ENCODE results near the gene BAIAP2. TPM values are rescaled to one million over a fixed set of nuclear protein-coding genes. Genes with fewer than 3 reads are reported as not detected.
A peak's percentile ranks its signal among the peaks of the same experiment; 100 is the strongest.

Gene BAIAP2
- total and polyA plus RNA-seq, 2 of the 13 experiments (the other 11 are each of a cell fraction or from before 2014, with no cell fraction given): 22.5 to 24.0 TPM

DNA sequence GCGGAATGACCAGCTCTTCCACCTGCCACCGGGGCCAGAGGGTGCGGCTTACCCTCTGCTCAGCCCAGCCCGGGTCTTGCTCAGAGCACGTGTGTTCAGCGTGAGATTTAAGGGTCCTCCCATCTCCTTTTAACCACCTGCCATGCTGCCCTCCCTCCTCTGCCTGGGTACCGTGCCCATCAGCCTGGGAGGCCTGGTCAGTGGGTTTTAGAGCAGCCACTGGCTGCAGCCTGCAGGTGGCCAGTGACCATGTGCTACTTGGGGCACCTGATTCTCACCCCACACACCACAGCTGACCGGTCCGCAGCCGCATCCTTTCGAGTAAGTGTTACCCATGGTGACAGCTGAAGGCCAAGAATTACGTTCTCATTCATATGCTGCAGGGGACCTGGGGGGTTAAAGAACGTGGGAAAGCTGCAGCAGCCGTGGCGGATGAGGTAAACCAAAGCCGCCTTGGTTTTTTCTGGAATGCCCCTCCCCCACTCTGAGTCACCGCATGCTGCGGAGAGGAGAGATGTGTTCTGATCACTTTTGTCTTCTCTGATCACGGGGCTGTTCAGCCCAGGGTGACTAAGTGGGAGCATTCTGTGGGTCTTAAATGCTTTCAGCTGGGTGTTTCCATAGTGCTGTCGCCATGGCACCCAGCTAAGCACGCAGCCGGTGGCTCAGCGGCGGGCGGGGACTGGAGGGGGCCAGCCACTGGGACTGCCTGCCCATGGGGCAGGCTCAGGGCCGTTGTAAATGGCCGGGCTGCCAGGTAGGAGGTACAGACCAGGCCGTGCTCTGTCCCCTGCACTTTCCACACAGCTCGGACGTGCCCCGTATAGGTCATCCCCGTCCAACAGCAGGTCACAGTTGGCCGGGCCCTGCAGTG is 59.8 kb downstream of the BAIAP2 start (continued):
- 0 out of 2 replicates have a peak, but pooled peaks have one; percentile 1 for TF ChIP-seq ZFX (CRISPR knock-in tag; IDR thresholded peaks at IDR 0.05; ENCODE audit: low read depth)
- peak; percentile 49; the same call in 1 of the 2 replicates for TF ChIP-seq SAP130 (CRISPR knock-in tag; IDR thresholded peaks at IDR 0.05; ENCODE audit: low read depth)
- TF ChIP-seq AFF4 (CRISPR knock-in tag; IDR thresholded peaks at IDR 0.05): no peak
- TF ChIP-seq POLR2A (IDR thresholded peaks at IDR 0.05; ENCODE audit: insufficient read depth in 1 of 2, low read depth in 2 of 2, low read length in 2 of 2): peak in 1 of 2 experiments; percentile 45; a peak in 2 of 4 replicates
- TF ChIP-seq BHLHE40 (IDR thresholded peaks at IDR 0.05; ENCODE audit: low read length): peak; percentile 53
- no peak for TF ChIP-seq ZSCAN12 (CRISPR knock-in tag; IDR thresholded peaks at IDR 0.05)
- peak; percentile 28; the same call in 1 of the 2 replicates for TF ChIP-seq SOX5 (CRISPR knock-in tag; IDR thresholded peaks at IDR 0.05; ENCODE audit: borderline replicate concordance)

GRCh38 chr17:81095383-81095762 is 60.4 kb downstream of the BAIAP2 start:
- no TSS peak for BruUV-seq (replicated peaks)
- Histone ChIP-seq H3K9ac (ENCODE audit: insufficient read depth, low read depth, low read length) (peak overlapping the region; percentile 56; the same call in 1 of the 2 replicates), H3K36me3 (replicated peaks in 1 of 2; ENCODE audit: control insufficient read depth in 1 of 2, insufficient read depth in 2 of 2, low read length in 2 of 2) (0 out of 5 replicates have a peak, but pooled peaks cover 0 to 4% of the 10 kb centered on the region in 2 experiments), H3K79me2 (ENCODE audit: insufficient read depth, low read length) (no peaks in the 10 kb centered on the region), H4K20me1 (ENCODE audit: insufficient read depth, low read length) (no peaks in the 10 kb centered on the region), H3K4me2 (ENCODE audit: low read depth, low read length) (peak overlapping the region; percentile 48), H3K4me1 (ENCODE audit: insufficient read depth, low read length) (peaks cover 47% of the 10 kb centered on the region), H3K27me3 (ENCODE audit: control insufficient read depth in 1 of 2, insufficient read depth in 2 of 2, low read length in 2 of 2) (no peaks in the 10 kb centered on the region), H3K4me3 (replicated peaks in 1 of 3; ENCODE audit: insufficient read depth in 1 of 3, low read depth in 2 of 3, low read length in 3 of 3) (peak overlapping the region in 1 of 3 experiments; percentile 15; a peak in 1 of 6 replicates), H3K9me3 (ENCODE audit: low read length) (no peaks in the 10 kb centered on the region), H3K27ac (ENCODE audit: extremely low read length, insufficient read depth, low read length) (peak overlapping the region; percentile 33), H2AFZ (ENCODE audit: low read length) (no peak overlapping the region)
- in situ Hi-C loops (cut with HindIII; ENCODE audit: extremely low pct_ligation_motif_present, low pct_unique_long_range_greater_than_20kb): loop anchor here (5.0 kb wide), 1 partner anchor 108 kb away; no protein-coding TSS in a partner anchor
- WGBS (ENCODE audit: low lambda C conversion rate): 78% methylated on average over 12 of the region's 13 CpGs
- ChIA-PET POLR2A (interaction anchor here (0.9 to 2.4 kb wide), 8 partner anchors 12 to 106 kb away, joined by 3 to 19 read pairs (median 4); partner anchors contain the start of gene CHMP6), CTCF (ENCODE audit: low intra/inter-chr PET ratio, low total read pairs) (no interaction called here)
- no peak for ATAC-seq
- peak; percentile 72 for TF ChIP-seq BCL6 (CRISPR knock-in tag; IDR thresholded peaks at IDR 0.05)
- TF ChIP-seq ZNF687 (CRISPR knock-in tag; IDR thresholded peaks at IDR 0.05): 0 out of 2 replicates have a peak, but pooled peaks have one; percentile 6
- TF ChIP-seq NONO (IDR thresholded peaks at IDR 0.05): no peak
- 0 out of 2 replicates have a peak, but pooled peaks have one; percentile 22 for TF ChIP-seq NONO (CRISPR knock-in tag; conservative IDR thresholded peaks at IDR 0.05)
- TF ChIP-seq PHF8 (CRISPR knock-in tag; IDR thresholded peaks at IDR 0.05): no peak
- no peak for FAIRE-seq
- intact Hi-C loops (cut with micrococcal nuclease; ENCODE audit: unreplicated experiment): no loop called here
- no peak for DNase-seq (ENCODE audit: low spot score)
